Naive thymus-derived CD4-positive, alpha-beta T cell (primary cell): Measurements from ENCODE around the gene LTBP3. TPM values are rescaled to one million over a fixed set of nuclear protein-coding genes. Genes with fewer than 3 reads are reported as not detected.

Experiments
- ATAC-seq: fragments of 150-1000 bp; cut with Tn5 transposase; 2 replicates; pipeline ENCODE4 v1.10.0; 2021; ENCODE audit warnings: mild to moderate bottlenecking, moderate library complexity
- CTCF ChIA-PET: fragments of 350-600 bp; sonication (Branson Sonifier 250); formaldehyde crosslinking; loops from one replicate; lab custom pipeline; 2021; ENCODE audit warnings: antibody characterized with exemption; lab: Charles Lee
- POLR2A ChIA-PET: fragments of 350-600 bp; sonication (Branson Sonifier 250); formaldehyde crosslinking; loops from one replicate; lab custom pipeline; 2021; ENCODE audit warnings: antibody characterized with exemption, inconsistent platforms; lab: Charles Lee
- DNase-seq, 9 donors: peaks; one replicate each; pipeline versions ENCODE4 v3.0.0 to v3.0.0-alpha.2; 2020 to 2022; ENCODE audit warnings: mixed read lengths in 1 of 9
- H3K27ac ChIP-seq: one replicate; pipeline ENCODE4 v1.7.0; 2013; ENCODE audit warnings: mild to moderate bottlenecking, low read depth, low read length, moderate library complexity
- H3K27me3 ChIP-seq, 2 donors: one replicate each; pipeline ENCODE4 v1.7.0; 2013; ENCODE audit warnings: low read length in 2 of 2, mild to moderate bottlenecking in 2 of 2, moderate library complexity in 2 of 2; ENCODE audit not compliant: control insufficient read depth in 2 of 2, insufficient read depth in 2 of 2
- H3K36me3 ChIP-seq, 3 experiments: 1 replicate in 2 of 3; 2 replicates in 1 of 3; pipeline ENCODE4 v1.7.0; 2013; ENCODE audit warnings: low read length in 3 of 3, mild to moderate bottlenecking in 3 of 3, moderate library complexity in 1 of 3; ENCODE audit not compliant: insufficient read depth in 3 of 3, control insufficient read depth in 2 of 3
- H3K4me1 ChIP-seq, 2 donors: one replicate each; pipeline ENCODE4 v1.7.0; 2013; ENCODE audit warnings: low read length in 2 of 2, mild to moderate bottlenecking in 2 of 2, moderate library complexity in 1 of 2; ENCODE audit not compliant: control insufficient read depth in 2 of 2, insufficient read depth in 2 of 2
- H3K4me3 ChIP-seq: 2 replicates; pipeline ENCODE4 v1.7.0; 2013; ENCODE audit warnings: mild to moderate bottlenecking, low read length
- H3K9me3 ChIP-seq, 3 experiments: 1 replicate in 2 of 3; 2 replicates in 1 of 3; pipeline ENCODE4 v1.7.0; 2013; ENCODE audit warnings: low read length in 3 of 3; ENCODE audit not compliant: control insufficient read depth in 2 of 3
- H3K27ac Mint-ChIP-seq, 9 donors: one replicate each; pipeline ENCODE4 v1.8.0; 2020 to 2022; ENCODE audit warnings: mixed read lengths in 9 of 9, mild to moderate bottlenecking in 8 of 9, moderate library complexity in 5 of 9, inconsistent platforms in 2 of 9
- H3K27me3 Mint-ChIP-seq, 5 donors: one replicate each; pipeline ENCODE4 v1.8.0; 2021 to 2022; ENCODE audit warnings: mixed read lengths in 5 of 5, mild to moderate bottlenecking in 1 of 5
- H3K36me3 Mint-ChIP-seq, 5 donors: one replicate each; pipeline ENCODE4 v1.8.0; 2020 to 2022; ENCODE audit warnings: mixed read lengths in 5 of 5, mild to moderate bottlenecking in 3 of 5, inconsistent platforms in 1 of 5
- H3K4me1 Mint-ChIP-seq, 7 donors: one replicate each; pipeline ENCODE4 v1.8.0; 2020 to 2022; ENCODE audit warnings: mixed read lengths in 7 of 7, mild to moderate bottlenecking in 3 of 7, inconsistent platforms in 1 of 7
- H3K4me3 Mint-ChIP-seq, 10 donors: one replicate each; pipeline ENCODE4 v1.8.0; 2020 to 2022; ENCODE audit warnings: mild to moderate bottlenecking in 10 of 10, mixed read lengths in 10 of 10, moderate library complexity in 6 of 10, inconsistent platforms in 2 of 10
- H3K9me3 Mint-ChIP-seq, 11 donors: one replicate each; pipeline ENCODE4 v1.8.0; 2020 to 2022; ENCODE audit warnings: mixed read lengths in 11 of 11, mild to moderate bottlenecking in 4 of 11, inconsistent platforms in 1 of 11, moderate library complexity in 1 of 11
- intact Hi-C, 2 donors: fragments of 100-400 bp; cut with micrococcal nuclease; formaldehyde crosslinking; loops; one replicate each; pipeline ENCODE4 v1.15.1; 2023
- polyA plus RNA-seq, 2 donors: library from polyadenylated mRNA; unstranded; fragments of 300-500 nt; fragmentation: Illumina TruSeq; gene quantifications; one replicate each; pipeline ENCODE4 v1.2.3, GENCODE V29; 2021
- total RNA-seq, 6 experiments: library from RNA in 5 of 6; stranded (reverse) in 5 of 6; gene quantifications; 1 replicate in 5 of 6; 2 replicates in 1 of 6; pipeline ENCODE4 v1.2.3 and lab custom pipeline; 2021 to 2026

LTBP3 gene
- total and polyA plus RNA-seq, 7 experiments from 2014 or later = 18.7 to 288 (median 216) TPM

GRCh38 chr11:65572356-65573051 lies 14.3 kb upstream of the LTBP3 start, which contains the start of gene FAM89B:
Gene FAM89B, plus strand, starts transcription at chr11:65572538. Its CDS starts 132 bp downstream, at chr11:65572670.
- ChIA-PET POLR2A (interaction anchor here (0.7 to 6.3 kb wide), 29 partner anchors 10 to 437 kb away, joined by 3 to 90 read pairs (median 7); partner anchors contain the start of genes BANF1, EIF1AD, LTBP3 and MALAT1), CTCF (interaction anchor here (0.5 to 5.2 kb wide), 9 partner anchors 16 to 49 kb away, joined by 3 to 57 read pairs (median 8); partner anchors contain the start of gene PCNX3)
- Histone ChIP-seq H3K27ac (peak within 1 kb of the TSS; percentile 96), H3K4me1 (peaks cover 56 to 58% of the 10 kb centered on the region in 2 donors), H3K9me3 (no peaks in the 10 kb centered on the region), H3K4me3 (peak within 1 kb of the TSS; percentile 96), H3K36me3 (peaks cover 0 to 4% (median 0%) of the 10 kb centered on the region in 3 experiments), H3K27me3 (no peaks in the 10 kb centered on the region)
- Mint-ChIP-seq H3K9me3 (peaks cover 0 to 1% (median 0%) of the 10 kb centered on the region in 11 donors), H3K27ac (peak within 1 kb of the TSS; percentile 82 to 100 (median 97)), H3K27me3 (no peaks in the 10 kb centered on the region), H3K36me3 (peaks cover 0 to 19% (median 4%) of the 10 kb centered on the region in 5 donors), H3K4me3 (peak within 1 kb of the TSS; percentile 91 to 100 (median 96)), H3K4me1 (peaks cover 40 to 65% (median 51%) of the 10 kb centered on the region in 7 donors)
- peak; percentile 37 for ATAC-seq
- DNase-seq = peak; percentile 79 to 91 (median 87)
- intact Hi-C loops = loop anchor here in 1 of 2 donors (5.0 kb wide), 2 partner anchors 140 to 545 kb away; partner anchors contain the start of genes KAT5 and SNX15

- DNase-seq (peak in 1 of 9 donors; percentile 42), ATAC-seq (no peak)
- Mint-ChIP-seq H3K36me3 (peaks cover 0 to 19% (median 4%) of the 10 kb centered on the region in 5 donors), H3K4me3 (peak overlapping the region; percentile 90 to 100 (median 96)), H3K4me1 (peaks cover 40 to 68% (median 57%) of the 10 kb centered on the region in 7 donors), H3K27me3 (no peaks in the 10 kb centered on the region), H3K27ac (peak overlapping the region; percentile 82 to 100 (median 92)), H3K9me3 (peaks cover 0 to 1% (median 0%) of the 10 kb centered on the region in 11 donors)
- ChIA-PET CTCF (interaction anchor here (1.5 to 5.2 kb wide), 8 partner anchors 15 to 43 kb away, joined by 5 to 57 read pairs (median 8); partner anchors contain the start of gene PCNX3), POLR2A (interaction anchor here (0.6 to 6.3 kb wide), 26 partner anchors 11 to 430 kb away, joined by 3 to 90 read pairs (median 8); partner anchors contain the start of genes BANF1, EIF1AD, KAT5 and LTBP3)
- intact Hi-C loops = loop anchor here (2.0 to 5.0 kb wide), 5 partner anchors 81 to 793 kb away; partner anchors contain the start of genes CFL1 (in 1 of the 2), KAT5 (in 1 of the 2), SF1 (in 1 of the 2) and SNX15 (in 1 of the 2)
- H3K36me3 ChIP-seq = peaks cover 0 to 4% (median 0%) of the 10 kb centered on the region in 3 experiments
- H3K27ac ChIP-seq = peak overlapping the region; percentile 96
- H3K4me3 ChIP-seq = peak overlapping the region; percentile 96
- no peaks in the 10 kb centered on the region for H3K27me3 ChIP-seq
- no peaks in the 10 kb centered on the region for H3K9me3 ChIP-seq
- peaks cover 54 to 55% of the 10 kb centered on the region in 2 donors for H3K4me1 ChIP-seq
These were observed 13.8 kb upstream of the LTBP3 start for GRCh38 chr11:65571940-65572339.

GRCh38 chr11:65571420-65571819 lies 13.3 kb upstream of the LTBP3 start:
- Histone ChIP-seq H3K27me3 (no peaks in the 10 kb centered on the region), H3K9me3 (no peaks in the 10 kb centered on the region), H3K4me3 (peak overlapping the region; percentile 96), H3K36me3 (peaks cover 0 to 4% (median 0%) of the 10 kb centered on the region in 3 experiments), H3K27ac (peak overlapping the region; percentile 96), H3K4me1 (peaks cover 55% of the 10 kb centered on the region in 2 donors)
- intact Hi-C loops = loop anchor here (2.0 to 5.0 kb wide), 5 partner anchors 81 to 793 kb away; partner anchors contain the start of genes CFL1 (in 1 of the 2), KAT5 (in 1 of the 2), SF1 (in 1 of the 2) and SNX15 (in 1 of the 2)
- no peak for ATAC-seq
- Mint-ChIP-seq H3K9me3 (peaks cover 0 to 1% (median 0%) of the 10 kb centered on the region in 11 donors), H3K27me3 (no peaks in the 10 kb centered on the region), H3K4me3 (peak overlapping the region; percentile 90 to 100 (median 96)), H3K27ac (peak overlapping the region in 8 of 9 donors; percentile 89 to 100 (median 94)), H3K4me1 (peaks cover 40 to 69% (median 62%) of the 10 kb centered on the region in 7 donors), H3K36me3 (peaks cover 0 to 19% (median 4%) of the 10 kb centered on the region in 5 donors)
- POLR2A ChIA-PET = interaction anchor here (0.6 to 6.3 kb wide), 20 partner anchors 10 to 431 kb away, joined by 3 to 90 read pairs (median 6); partner anchors contain the start of genes BANF1, EIF1AD, KAT5 and LTBP3
- no peak for DNase-seq
- CTCF ChIA-PET = interaction anchor here (1.2 to 5.2 kb wide), 6 partner anchors 18 to 45 kb away, joined by 3 to 57 read pairs (median 8); no protein-coding TSS in a partner anchor

GRCh38 chr11:65569973-65570918 lies 12.1 kb upstream of the LTBP3 start, which contains the start of gene ZNRD2:
Gene ZNRD2, plus strand, starts transcription at chr11:65570477. Its CDS starts 15 bp downstream, at chr11:65570492.
- Histone ChIP-seq H3K4me3 (peak within 1 kb of the TSS; percentile 96), H3K27me3 (no peaks in the 10 kb centered on the region), H3K36me3 (peaks cover 0 to 4% (median 0%) of the 10 kb centered on the region in 3 experiments), H3K9me3 (no peaks in the 10 kb centered on the region), H3K4me1 (peaks cover 63 to 64% of the 10 kb centered on the region in 2 donors), H3K27ac (peak within 1 kb of the TSS; percentile 96)
- Mint-ChIP-seq H3K4me3 (peak within 1 kb of the TSS; percentile 91 to 100 (median 97)), H3K36me3 (peaks cover 0 to 19% (median 4%) of the 10 kb centered on the region in 5 donors), H3K9me3 (peaks cover 0 to 1% (median 0%) of the 10 kb centered on the region in 11 donors), H3K27ac (peak within 1 kb of the TSS; percentile 89 to 100 (median 99)), H3K27me3 (no peaks in the 10 kb centered on the region), H3K4me1 (peaks cover 49 to 77% (median 69%) of the 10 kb centered on the region in 7 donors)
- CTCF ChIA-PET = interaction anchor here (0.6 to 5.2 kb wide), 7 partner anchors 10 to 47 kb away, joined by 3 to 57 read pairs (median 4); partner anchors contain the start of gene MAP3K11
- intact Hi-C loops = loop anchor here (1.0 to 5.0 kb wide), 15 partner anchors 12 to 791 kb away; partner anchors contain the start of genes PCNX3 (in 2 of the 2), C11orf68 (in 1 of the 2), CFL1 (in 1 of the 2) and DRAP1 (in 1 of the 2)
- POLR2A ChIA-PET = interaction anchor here (0.5 to 6.3 kb wide), 19 partner anchors 9 to 1677 kb away, joined by 3 to 90 read pairs (median 4); partner anchors contain the start of genes KAT5, LTBP3, MALAT1 and MAP3K11
- peak; percentile 94 to 99 (median 98) for DNase-seq
- ATAC-seq = peak; percentile 82
